Thyroid gland (tissue), 4 donors: Measurements from ENCODE around the gene GLYATL2.

Source experiments
- POLR2A ChIP-seq, 2 donors: fragments of 450-650 bp; IDR thresholded peaks; one replicate each; pipeline ENCODE4 v1.6.1; 2017; ENCODE audit warnings: antibody characterized with exemption in 2 of 2, mild to moderate bottlenecking in 2 of 2, moderate library complexity in 1 of 2
- TF ChIP-seq, protein P1 (sequence below), 6 experiments: fragments of 200-600 bp in 3 of 6; fragments of 450-650 bp in 3 of 6; sonication (generic) in 3 of 6; IDR thresholded peaks; one replicate each; pipeline ENCODE4 v1.5.1; 2016 to 2019; ENCODE audit warnings: antibody characterized with exemption in 6 of 6, mild to moderate bottlenecking in 2 of 6, inconsistent platforms in 1 of 6, moderate library complexity in 1 of 6

DNA sequence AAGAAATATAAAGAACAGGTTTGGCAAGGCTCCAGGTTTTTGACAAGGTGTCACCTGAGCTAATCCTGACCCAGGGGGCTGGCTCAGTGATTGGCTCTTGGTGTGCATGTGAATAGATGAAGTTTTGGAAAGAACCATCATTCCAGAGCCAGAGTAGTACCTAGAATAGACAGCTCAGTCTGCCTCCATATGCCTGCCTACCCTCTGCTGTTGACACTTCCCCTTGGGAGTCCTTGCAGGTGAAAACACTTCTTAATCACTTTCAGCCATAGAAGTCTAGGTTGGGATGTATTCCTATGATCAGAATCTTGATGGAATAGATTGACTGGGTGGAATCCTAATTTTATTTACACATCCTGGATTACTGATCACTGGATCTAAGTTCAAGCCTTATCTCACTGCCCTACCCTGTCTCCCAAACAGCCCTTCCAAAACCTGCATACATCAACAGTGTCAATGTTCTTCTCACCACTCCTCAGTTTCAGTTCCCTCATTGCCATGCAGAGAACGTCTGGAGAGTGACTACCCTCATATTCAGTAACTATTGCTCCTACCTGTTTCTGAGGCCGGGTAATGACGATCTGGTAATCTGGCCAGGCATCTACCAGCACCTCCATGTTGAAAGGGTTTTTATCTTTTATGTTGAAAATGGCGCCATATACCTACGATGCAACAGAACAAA lies 6.7 kb downstream of the GLYATL2 start:
- TF ChIP-seq, protein P1, sequence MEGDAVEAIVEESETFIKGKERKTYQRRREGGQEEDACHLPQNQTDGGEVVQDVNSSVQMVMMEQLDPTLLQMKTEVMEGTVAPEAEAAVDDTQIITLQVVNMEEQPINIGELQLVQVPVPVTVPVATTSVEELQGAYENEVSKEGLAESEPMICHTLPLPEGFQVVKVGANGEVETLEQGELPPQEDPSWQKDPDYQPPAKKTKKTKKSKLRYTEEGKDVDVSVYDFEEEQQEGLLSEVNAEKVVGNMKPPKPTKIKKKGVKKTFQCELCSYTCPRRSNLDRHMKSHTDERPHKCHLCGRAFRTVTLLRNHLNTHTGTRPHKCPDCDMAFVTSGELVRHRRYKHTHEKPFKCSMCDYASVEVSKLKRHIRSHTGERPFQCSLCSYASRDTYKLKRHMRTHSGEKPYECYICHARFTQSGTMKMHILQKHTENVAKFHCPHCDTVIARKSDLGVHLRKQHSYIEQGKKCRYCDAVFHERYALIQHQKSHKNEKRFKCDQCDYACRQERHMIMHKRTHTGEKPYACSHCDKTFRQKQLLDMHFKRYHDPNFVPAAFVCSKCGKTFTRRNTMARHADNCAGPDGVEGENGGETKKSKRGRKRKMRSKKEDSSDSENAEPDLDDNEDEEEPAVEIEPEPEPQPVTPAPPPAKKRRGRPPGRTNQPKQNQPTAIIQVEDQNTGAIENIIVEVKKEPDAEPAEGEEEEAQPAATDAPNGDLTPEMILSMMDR (IDR thresholded peaks at IDR 0.05) = no peak
- no peak for TF ChIP-seq POLR2A (IDR thresholded peaks at IDR 0.05)
